ENCODE measurements around the gene JADE1.

JADE1 gene

GRCh38 chr4:128879283-128879682, 69.8 kb downstream of the JADE1 start:
- H3K9ac ChIP-seq (ENCODE audit: insufficient read length, low read depth): no peak overlapping the region
- no peak for DNase-seq (ENCODE audit: low read depth, low spot score)
- no peaks in the 10 kb centered on the region for H3K27me3 ChIP-seq (ENCODE audit: insufficient read depth, insufficient read length)
- no peaks in the 10 kb centered on the region for H3K9me3 ChIP-seq (ENCODE audit: insufficient read depth, low read length)
- H3K4me1 ChIP-seq (ENCODE audit: insufficient read depth, insufficient read length): no peaks in the 10 kb centered on the region
- H3K36me3 ChIP-seq (ENCODE audit: insufficient read depth, insufficient read length, low read length): peaks cover 9% of the 10 kb centered on the region
- no peak overlapping the region for H3K4me3 ChIP-seq (ENCODE audit: insufficient read length, low read depth)
- TF ChIP-seq YY1 (IDR thresholded peaks at IDR 0.05; ENCODE audit: insufficient read depth, insufficient read length) (no peak), SUZ12 (IDR thresholded peaks at IDR 0.05; ENCODE audit: extremely low read depth, insufficient read depth, insufficient read length) (no peak), ZNF274 (IDR thresholded peaks at IDR 0.05; ENCODE audit: low read depth, low read length) (no peak)

- Histone ChIP-seq H3K9ac (ENCODE audit: insufficient read length, low read depth) (no peak overlapping the region), H3K36me3 (ENCODE audit: insufficient read depth, insufficient read length, low read length) (peaks cover 5% of the 10 kb centered on the region), H3K27me3 (ENCODE audit: insufficient read depth, insufficient read length) (no peaks in the 10 kb centered on the region), H3K9me3 (ENCODE audit: insufficient read depth, low read length) (no peaks in the 10 kb centered on the region), H3K4me3 (ENCODE audit: insufficient read length, low read depth) (no peak overlapping the region), H3K4me1 (ENCODE audit: insufficient read depth, insufficient read length) (no peaks in the 10 kb centered on the region)
- no peak for TF ChIP-seq ZNF274 (IDR thresholded peaks at IDR 0.05; ENCODE audit: low read depth, low read length)
- no peak for TF ChIP-seq SUZ12 (IDR thresholded peaks at IDR 0.05; ENCODE audit: extremely low read depth, insufficient read depth, insufficient read length)
- no peak for TF ChIP-seq YY1 (IDR thresholded peaks at IDR 0.05; ENCODE audit: insufficient read depth, insufficient read length)
- DNase-seq (ENCODE audit: low read depth, low spot score): no peak
Measured at GRCh38 chr4:128879971-128880370, 70.5 kb downstream of the JADE1 start.

- H3K4me3 ChIP-seq (ENCODE audit: insufficient read length, low read depth): no peak overlapping the region
- H3K9ac ChIP-seq (ENCODE audit: insufficient read length, low read depth): no peak overlapping the region
- no peaks in the 10 kb centered on the region for H3K9me3 ChIP-seq (ENCODE audit: insufficient read depth, low read length)
- TF ChIP-seq YY1 (IDR thresholded peaks at IDR 0.05; ENCODE audit: insufficient read depth, insufficient read length) (no peak), ZNF274 (IDR thresholded peaks at IDR 0.05; ENCODE audit: low read depth, low read length) (no peak), SUZ12 (IDR thresholded peaks at IDR 0.05; ENCODE audit: extremely low read depth, insufficient read depth, insufficient read length) (no peak)
- no peaks in the 10 kb centered on the region for H3K27me3 ChIP-seq (ENCODE audit: insufficient read depth, insufficient read length)
- peaks cover 2% of the 10 kb centered on the region for H3K36me3 ChIP-seq (ENCODE audit: insufficient read depth, insufficient read length, low read length)
- H3K4me1 ChIP-seq (ENCODE audit: insufficient read depth, insufficient read length): no peaks in the 10 kb centered on the region
- no peak for DNase-seq (ENCODE audit: low read depth, low spot score)
Measured at GRCh38 chr4:128880662-128881061, 71.2 kb downstream of the JADE1 start.

- Histone ChIP-seq H3K9ac (ENCODE audit: insufficient read length, low read depth) (no peak overlapping the region), H3K4me1 (ENCODE audit: insufficient read depth, insufficient read length) (no peaks in the 10 kb centered on the region), H3K4me3 (ENCODE audit: insufficient read length, low read depth) (no peak overlapping the region), H3K27me3 (ENCODE audit: insufficient read depth, insufficient read length) (no peaks in the 10 kb centered on the region), H3K36me3 (ENCODE audit: insufficient read depth, insufficient read length, low read length) (no peaks in the 10 kb centered on the region), H3K9me3 (ENCODE audit: insufficient read depth, low read length) (no peaks in the 10 kb centered on the region)
- no peak for DNase-seq (ENCODE audit: low read depth, low spot score)
- TF ChIP-seq ZNF274 (IDR thresholded peaks at IDR 0.05; ENCODE audit: low read depth, low read length) (no peak), YY1 (IDR thresholded peaks at IDR 0.05; ENCODE audit: insufficient read depth, insufficient read length) (no peak), SUZ12 (IDR thresholded peaks at IDR 0.05; ENCODE audit: extremely low read depth, insufficient read depth, insufficient read length) (no peak)
Measured at GRCh38 chr4:128904821-128905220, 95.3 kb downstream of the JADE1 start.

GRCh38 chr4:128906581-128906980, 97.1 kb downstream of the JADE1 start:
- no peaks in the 10 kb centered on the region for H3K9me3 ChIP-seq (ENCODE audit: insufficient read depth, low read length)
- no peak overlapping the region for H3K9ac ChIP-seq (ENCODE audit: insufficient read length, low read depth)
- DNase-seq (ENCODE audit: low read depth, low spot score): no peak
- no peaks in the 10 kb centered on the region for H3K4me1 ChIP-seq (ENCODE audit: insufficient read depth, insufficient read length)
- H3K36me3 ChIP-seq (ENCODE audit: insufficient read depth, insufficient read length, low read length): no peaks in the 10 kb centered on the region
- no peaks in the 10 kb centered on the region for H3K27me3 ChIP-seq (ENCODE audit: insufficient read depth, insufficient read length)
- TF ChIP-seq SUZ12 (IDR thresholded peaks at IDR 0.05; ENCODE audit: extremely low read depth, insufficient read depth, insufficient read length): no peak
- no peak for TF ChIP-seq YY1 (IDR thresholded peaks at IDR 0.05; ENCODE audit: insufficient read depth, insufficient read length)
- TF ChIP-seq ZNF274 (IDR thresholded peaks at IDR 0.05; ENCODE audit: low read depth, low read length): no peak
- H3K4me3 ChIP-seq (ENCODE audit: insufficient read length, low read depth): no peak overlapping the region

GRCh38 chr4:128907981-128908380, 98.5 kb downstream of the JADE1 start:
- no peak for DNase-seq (ENCODE audit: low read depth, low spot score)
- H3K4me1 ChIP-seq (ENCODE audit: insufficient read depth, insufficient read length): no peaks in the 10 kb centered on the region

GRCh38 chr4:128908735-128909134, 99.2 kb downstream of the JADE1 start:
- no peaks in the 10 kb centered on the region for H3K4me1 ChIP-seq (ENCODE audit: insufficient read depth, insufficient read length)
- no peak overlapping the region for H3K4me3 ChIP-seq (ENCODE audit: insufficient read length, low read depth)
- no peaks in the 10 kb centered on the region for H3K9me3 ChIP-seq (ENCODE audit: insufficient read depth, low read length)
- H3K36me3 ChIP-seq (ENCODE audit: insufficient read depth, insufficient read length, low read length): no peaks in the 10 kb centered on the region
- no peak for DNase-seq (ENCODE audit: low read depth, low spot score)
- no peak for TF ChIP-seq ZNF274 (IDR thresholded peaks at IDR 0.05; ENCODE audit: low read depth, low read length)
- no peak for TF ChIP-seq YY1 (IDR thresholded peaks at IDR 0.05; ENCODE audit: insufficient read depth, insufficient read length)
- TF ChIP-seq SUZ12 (IDR thresholded peaks at IDR 0.05; ENCODE audit: extremely low read depth, insufficient read depth, insufficient read length): no peak
- H3K9ac ChIP-seq (ENCODE audit: insufficient read length, low read depth): no peak overlapping the region
- no peaks in the 10 kb centered on the region for H3K27me3 ChIP-seq (ENCODE audit: insufficient read depth, insufficient read length)

More at GRCh38 chr4:128907981-128908380, 98.5 kb downstream of the JADE1 start:
- H3K9me3 ChIP-seq (ENCODE audit: insufficient read depth, low read length): no peaks in the 10 kb centered on the region
- TF ChIP-seq ZNF274 (IDR thresholded peaks at IDR 0.05; ENCODE audit: low read depth, low read length): no peak
- no peak for TF ChIP-seq YY1 (IDR thresholded peaks at IDR 0.05; ENCODE audit: insufficient read depth, insufficient read length)
- TF ChIP-seq SUZ12 (IDR thresholded peaks at IDR 0.05; ENCODE audit: extremely low read depth, insufficient read depth, insufficient read length): no peak
- H3K27me3 ChIP-seq (ENCODE audit: insufficient read depth, insufficient read length): no peaks in the 10 kb centered on the region
- no peak overlapping the region for H3K9ac ChIP-seq (ENCODE audit: insufficient read length, low read depth)
- H3K4me3 ChIP-seq (ENCODE audit: insufficient read length, low read depth): no peak overlapping the region
- no peaks in the 10 kb centered on the region for H3K36me3 ChIP-seq (ENCODE audit: insufficient read depth, insufficient read length, low read length)
